HEK293 (cell line): ENCODE results near the gene BRWD1.

Experiments
- CTCF ChIA-PET: fragments of 350-600 bp; formaldehyde crosslinking; extraction: SDS; loops from one replicate; lab custom pipeline; 2021; ENCODE audit warnings: antibody characterized with exemption; lab: Yijun Ruan, JAX
- POLR2A ChIA-PET: fragments of 300-600 bp; formaldehyde crosslinking; extraction: SDS; loops from one replicate; lab custom pipeline; 2020; ENCODE audit warnings: antibody characterized with exemption, inconsistent platforms; lab: Yijun Ruan, JAX
- H3K27ac ChIP-seq: fragments of 200-500 bp; sonication (Bioruptor generic); 2 replicates; pipeline ENCODE4 v1.5.1; 2014; ENCODE audit warnings: low read depth, low read length, control low read depth, inconsistent platforms; ENCODE audit errors: extremely low read depth
- H3K36me3 ChIP-seq, 2 experiments: fragments of 200-500 bp in 1 of 2; sonication (Bioruptor generic) in 1 of 2; 1 replicate in 1 of 2; 2 replicates in 1 of 2; pipeline ENCODE4 v1.5.1; 2014 to 2017; ENCODE audit warnings: inconsistent platforms in 2 of 2, low read length in 2 of 2; ENCODE audit not compliant: control insufficient read depth in 2 of 2, insufficient read depth in 1 of 2
- H3K4me1 ChIP-seq: fragments of 200-500 bp; sonication (Bioruptor generic); 2 replicates; pipeline ENCODE4 v1.5.1; 2014; ENCODE audit warnings: mild to moderate bottlenecking, low read length, inconsistent platforms; ENCODE audit not compliant: control insufficient read depth, insufficient read depth
- H3K4me3 ChIP-seq: 2 replicates; pipeline ENCODE4 v1.5.1; 2011; ENCODE audit warnings: low read depth, mild to moderate bottlenecking, control low read depth, low read length, moderate library complexity
- H3K9me3 ChIP-seq: fragments of 200-500 bp; sonication (Bioruptor generic); 2 replicates; pipeline ENCODE4 v1.5.1; 2014; ENCODE audit warnings: low read depth, low read length, inconsistent platforms; ENCODE audit not compliant: control insufficient read depth, insufficient read depth
- EGR2 ChIP-seq: fragments of 450-650 bp; formaldehyde crosslinking; IDR thresholded peaks from 2 replicates; pipeline ENCODE4 v1.5.1; 2016; ENCODE audit warnings: low read depth, missing biosample characterization, missing genetic modification characterization
- GLIS1 ChIP-seq: fragments of 450-650 bp; formaldehyde crosslinking; IDR thresholded peaks from 2 replicates; pipeline ENCODE4 v1.5.1; 2016; ENCODE audit warnings: missing biosample characterization, missing genetic modification characterization
- HOXD13 ChIP-seq: sonication (generic); formaldehyde crosslinking; IDR thresholded peaks from 2 replicates; pipeline ENCODE4 v1.8.0; 2022; ENCODE audit warnings: missing genetic modification reagents, borderline replicate concordance
- KLF1 ChIP-seq: fragments of 450-650 bp; formaldehyde crosslinking; IDR thresholded peaks from 2 replicates; pipeline ENCODE4 v1.5.1; 2016; ENCODE audit warnings: missing biosample characterization, missing genetic modification characterization
- KLF10 ChIP-seq: fragments of 450-650 bp; IDR thresholded peaks from 2 replicates; pipeline ENCODE4 v1.5.1; 2018; ENCODE audit warnings: missing biosample characterization, mild to moderate bottlenecking, missing genetic modification characterization
- SETDB1 ChIP-seq: IDR thresholded peaks from one replicate; pipeline ENCODE4 v1.6.1; 2017; ENCODE audit warnings: mild to moderate bottlenecking, low read length, moderate library complexity, mixed read lengths; ENCODE audit not compliant: insufficient read length
- YY1 ChIP-seq: fragments of 450-650 bp; formaldehyde crosslinking; IDR thresholded peaks from 2 replicates; pipeline ENCODE4 v1.5.1; 2018; ENCODE audit warnings: missing biosample characterization, missing genetic modification characterization
- ZBTB17 ChIP-seq: fragments of 450-650 bp; formaldehyde crosslinking; IDR thresholded peaks from 2 replicates; pipeline ENCODE4 v1.5.1; 2016; ENCODE audit warnings: missing biosample characterization, missing genetic modification characterization
- ZBTB44 ChIP-seq: fragments of 450-650 bp; IDR thresholded peaks from 2 replicates; pipeline ENCODE4 v1.5.1; 2018; ENCODE audit warnings: missing biosample characterization, mild to moderate bottlenecking, missing genetic modification characterization
- ZFHX2 ChIP-seq: fragments of 450-650 bp; formaldehyde crosslinking; conservative IDR thresholded peaks from 2 replicates; pipeline ENCODE4 v1.5.1; 2016; ENCODE audit warnings: missing biosample characterization, missing genetic modification characterization
- ZFP69B ChIP-seq: fragments of 450-650 bp; formaldehyde crosslinking; IDR thresholded peaks from 2 replicates; pipeline ENCODE4 v1.5.1; 2016; ENCODE audit warnings: missing biosample characterization, missing genetic modification characterization
- ZNF155 ChIP-seq: fragments of 450-650 bp; formaldehyde crosslinking; IDR thresholded peaks from 2 replicates; pipeline ENCODE4 v1.5.1; 2016; ENCODE audit warnings: missing biosample characterization, missing genetic modification characterization
- ZNF16 ChIP-seq: fragments of 450-650 bp; formaldehyde crosslinking; IDR thresholded peaks from 2 replicates; pipeline ENCODE4 v1.5.1; 2016; ENCODE audit warnings: low read depth, missing biosample characterization, missing genetic modification characterization
- ZNF18 ChIP-seq: fragments of 450-650 bp; formaldehyde crosslinking; IDR thresholded peaks from 2 replicates; pipeline ENCODE4 v1.5.1; 2016; ENCODE audit warnings: missing biosample characterization, missing genetic modification characterization
- ZNF433 ChIP-seq: fragments of 450-650 bp; formaldehyde crosslinking; IDR thresholded peaks from 2 replicates; pipeline ENCODE4 v1.5.1; 2016; ENCODE audit warnings: missing biosample characterization, missing genetic modification characterization, low read depth
- ZNF488 ChIP-seq: fragments of 450-650 bp; formaldehyde crosslinking; IDR thresholded peaks from 2 replicates; pipeline ENCODE4 v1.5.1; 2016; ENCODE audit warnings: missing biosample characterization, missing genetic modification characterization
- ZNF623 ChIP-seq: fragments of 450-650 bp; formaldehyde crosslinking; IDR thresholded peaks from 2 replicates; pipeline ENCODE4 v1.5.1; 2016; ENCODE audit warnings: missing biosample characterization, missing genetic modification characterization
- ZNF639 ChIP-seq: fragments of 450-650 bp; formaldehyde crosslinking; IDR thresholded peaks from 2 replicates; pipeline ENCODE4 v1.5.1; 2016; ENCODE audit warnings: missing biosample characterization, missing genetic modification characterization
- ZNF777 ChIP-seq: fragments of 450-650 bp; formaldehyde crosslinking; IDR thresholded peaks from 2 replicates; pipeline ENCODE4 v1.5.1; 2017; ENCODE audit warnings: missing biosample characterization, missing genetic modification characterization, borderline replicate concordance
- ZNF843 ChIP-seq: fragments of 450-650 bp; formaldehyde crosslinking; IDR thresholded peaks from 2 replicates; pipeline ENCODE4 v1.5.1; 2016; ENCODE audit warnings: missing biosample characterization, missing genetic modification characterization

The BRWD1 gene

GRCh38 chr21:39141502-39141901 lies 171.9 kb downstream of the BRWD1 start:
- H3K4me1 ChIP-seq: peaks cover 3% of the 10 kb centered on the region; the same call in 1 of the 2 replicates
- TF ChIP-seq ZFHX2 (tag by site-specific recombination): 0 out of 2 replicates have a peak, but pooled peaks have one; percentile 21
- no peak for TF ChIP-seq ZNF155
- TF ChIP-seq, all 188 proteins: peak for 1
- ChIA-PET POLR2A (no interaction called here), CTCF (interaction anchor here (0.7 to 1.3 kb wide), 4 partner anchors 15 to 969 kb away, joined by 3 to 6 read pairs (median 4); no protein-coding TSS in a partner anchor)
- Histone ChIP-seq H3K4me3 (no peak overlapping the region), H3K36me3 (no peaks in the 10 kb centered on the region), H3K9me3 (no peaks in the 10 kb centered on the region), H3K27ac (no peak overlapping the region)

- Histone ChIP-seq H3K4me3 (no peak overlapping the region), H3K27ac (no peak overlapping the region), H3K4me1 (peaks cover 3% of the 10 kb centered on the region; the same call in 1 of the 2 replicates), H3K9me3 (no peaks in the 10 kb centered on the region), H3K36me3 (no peaks in the 10 kb centered on the region)
- TF ChIP-seq ZNF843: no peak
- peak; percentile 39 for TF ChIP-seq GLIS1 (tag by site-specific recombination)
- TF ChIP-seq EGR2 (tag by site-specific recombination): peak; percentile 67
- TF ChIP-seq ZFHX2 (tag by site-specific recombination): peak; percentile 58
- no peak for TF ChIP-seq KLF10
- TF ChIP-seq ZBTB17 (tag by site-specific recombination): 0 out of 2 replicates have a peak, but pooled peaks have one; percentile 32
- no peak for TF ChIP-seq ZFP69B (tag by site-specific recombination)
- POLR2A ChIA-PET: no interaction called here
- CTCF ChIA-PET: interaction anchor here (0.5 to 2.5 kb wide), 63 partner anchors 11 to 1442 kb away, joined by 3 to 18 read pairs (median 3); partner anchors contain the start of gene PSMG1
Measured at GRCh38 chr21:39137248-39138178, 175.9 kb downstream of the BRWD1 start.

- Histone ChIP-seq H3K36me3 (no peaks in the 10 kb centered on the region), H3K4me3 (no peak overlapping the region), H3K27ac (no peak overlapping the region), H3K4me1 (peaks cover 3% of the 10 kb centered on the region; the same call in 1 of the 2 replicates), H3K9me3 (no peaks in the 10 kb centered on the region)
- ChIA-PET CTCF (interaction anchor here (0.6 to 2.5 kb wide), 17 partner anchors 14 to 631 kb away, joined by 3 to 18 read pairs (median 3); no protein-coding TSS in a partner anchor), POLR2A (no interaction called here)
- no peak for TF ChIP-seq ZNF777 (tag by site-specific recombination)
- TF ChIP-seq ZFP69B (tag by site-specific recombination): no peak
- TF ChIP-seq ZNF18 (tag by site-specific recombination): no peak
- TF ChIP-seq SETDB1: no peak
- no peak for TF ChIP-seq ZNF623 (tag by site-specific recombination)
- TF ChIP-seq ZNF488 (tag by site-specific recombination): no peak
- no peak for TF ChIP-seq ZBTB44 (tag by site-specific recombination)
- no peak for TF ChIP-seq ZNF16 (tag by site-specific recombination)
- TF ChIP-seq KLF1 (tag by site-specific recombination): no peak
- TF ChIP-seq ZNF639 (tag by site-specific recombination): no peak
- TF ChIP-seq ZNF433: no peak
- no peak for TF ChIP-seq ZNF155
- no peak for TF ChIP-seq HOXD13 (CRISPR knock-in tag)
- no peak for TF ChIP-seq YY1 (tag by site-specific recombination)
- no peak for TF ChIP-seq ZBTB17 (tag by site-specific recombination)
Measured at GRCh38 chr21:39136711-39137110, 176.7 kb downstream of the BRWD1 start.
